ENCODE measurements around the gene KIAA1671.

Gene KIAA1671

DNA sequence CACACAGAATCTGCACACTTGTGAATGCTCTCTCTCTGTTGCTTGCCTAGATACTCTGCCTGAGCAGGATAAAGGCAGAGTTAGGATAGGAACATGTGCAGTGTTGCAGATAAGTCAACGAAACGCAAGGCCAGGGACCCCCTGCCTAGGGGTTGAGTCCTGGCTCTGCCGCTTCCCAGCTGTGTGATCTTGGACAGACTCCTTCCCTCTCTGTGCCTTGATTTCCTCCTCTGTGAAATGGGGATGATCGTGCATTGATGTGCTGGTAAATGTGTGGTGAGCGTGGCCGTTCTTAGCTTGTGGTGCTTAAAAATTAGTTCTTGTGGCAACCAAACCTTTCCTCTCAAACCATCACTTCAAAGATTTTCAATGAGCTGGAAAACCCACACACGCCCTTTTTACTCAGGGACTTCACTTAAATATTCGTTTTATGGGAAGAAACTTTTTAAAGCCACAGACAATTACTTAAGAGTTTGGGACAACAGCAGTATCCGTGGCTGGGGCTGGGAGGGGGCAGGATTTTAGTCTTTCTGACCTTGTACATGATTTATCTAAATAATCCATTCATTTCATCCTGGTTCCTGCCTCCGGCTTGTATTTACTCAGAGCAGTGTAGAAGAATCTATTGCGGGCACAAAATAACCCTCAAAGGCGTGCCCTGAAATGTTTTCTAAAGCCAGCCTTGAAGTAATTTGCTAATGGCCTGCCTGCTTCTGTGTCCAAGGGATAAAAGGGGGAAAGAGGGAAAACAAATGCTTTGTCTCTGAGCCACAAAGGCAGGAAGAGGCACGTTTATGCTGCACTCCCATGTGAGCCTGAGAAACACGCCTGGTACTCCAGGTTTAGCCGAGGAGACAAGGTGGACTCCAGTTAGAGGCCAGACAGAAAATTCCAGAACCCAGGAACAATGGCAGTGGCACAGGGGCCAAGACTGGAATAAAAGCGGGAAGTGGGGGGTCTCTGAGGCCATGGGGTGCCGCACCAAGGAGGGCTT, 162.2 kb downstream of the KIAA1671 start:
- DNase-seq (ENCODE audit: extremely low spot score), result no peak
- CTCF ChIA-PET, result no interaction called here
- TF ChIP-seq, protein P1, sequence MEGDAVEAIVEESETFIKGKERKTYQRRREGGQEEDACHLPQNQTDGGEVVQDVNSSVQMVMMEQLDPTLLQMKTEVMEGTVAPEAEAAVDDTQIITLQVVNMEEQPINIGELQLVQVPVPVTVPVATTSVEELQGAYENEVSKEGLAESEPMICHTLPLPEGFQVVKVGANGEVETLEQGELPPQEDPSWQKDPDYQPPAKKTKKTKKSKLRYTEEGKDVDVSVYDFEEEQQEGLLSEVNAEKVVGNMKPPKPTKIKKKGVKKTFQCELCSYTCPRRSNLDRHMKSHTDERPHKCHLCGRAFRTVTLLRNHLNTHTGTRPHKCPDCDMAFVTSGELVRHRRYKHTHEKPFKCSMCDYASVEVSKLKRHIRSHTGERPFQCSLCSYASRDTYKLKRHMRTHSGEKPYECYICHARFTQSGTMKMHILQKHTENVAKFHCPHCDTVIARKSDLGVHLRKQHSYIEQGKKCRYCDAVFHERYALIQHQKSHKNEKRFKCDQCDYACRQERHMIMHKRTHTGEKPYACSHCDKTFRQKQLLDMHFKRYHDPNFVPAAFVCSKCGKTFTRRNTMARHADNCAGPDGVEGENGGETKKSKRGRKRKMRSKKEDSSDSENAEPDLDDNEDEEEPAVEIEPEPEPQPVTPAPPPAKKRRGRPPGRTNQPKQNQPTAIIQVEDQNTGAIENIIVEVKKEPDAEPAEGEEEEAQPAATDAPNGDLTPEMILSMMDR (IDR thresholded peaks at IDR 0.05; ENCODE audit: control extremely low read depth, extremely low read depth, low read depth, missing control alignments), result no peak
- POLR2A ChIA-PET, result no interaction called here

- CTCF ChIA-PET, result no interaction called here
- TF ChIP-seq, protein P1 (IDR thresholded peaks at IDR 0.05; ENCODE audit: control extremely low read depth, extremely low read depth, low read depth, missing control alignments), result no peak
- DNase-seq (ENCODE audit: extremely low spot score), result no peak
- POLR2A ChIA-PET, result no interaction called here
Measured at GRCh38 chr22:25119609-25120008, 167.1 kb downstream of the KIAA1671 start.

DNA sequence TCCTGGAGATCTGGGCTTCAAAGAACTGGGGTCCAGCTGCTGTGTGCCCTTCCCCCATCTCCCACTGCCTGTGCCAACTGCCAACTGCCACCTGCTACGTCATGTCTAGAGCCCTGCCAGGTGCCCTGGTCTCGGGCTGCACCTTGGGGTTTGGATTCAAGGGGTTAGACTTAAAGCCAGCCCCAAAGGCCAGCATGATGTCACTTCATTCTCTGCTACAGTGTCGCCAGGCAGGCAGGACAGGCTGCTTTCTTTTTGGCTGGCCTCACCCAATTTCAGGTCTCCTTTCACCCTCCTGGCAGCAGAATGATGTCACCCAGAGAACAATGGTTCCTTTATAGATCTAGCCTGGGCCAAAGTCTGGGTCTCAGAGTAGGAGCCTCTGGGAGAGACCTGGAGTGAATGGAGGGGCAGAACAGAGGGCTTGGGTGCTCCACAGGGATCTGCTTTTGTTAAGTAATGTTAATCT, 167.6 kb downstream of the KIAA1671 start:
- ChIA-PET POLR2A (no interaction called here), CTCF (no interaction called here)
- TF ChIP-seq, protein P1 (IDR thresholded peaks at IDR 0.05; ENCODE audit: control extremely low read depth, extremely low read depth, low read depth, missing control alignments), result no peak
- DNase-seq (ENCODE audit: extremely low spot score), result no peak

DNA sequence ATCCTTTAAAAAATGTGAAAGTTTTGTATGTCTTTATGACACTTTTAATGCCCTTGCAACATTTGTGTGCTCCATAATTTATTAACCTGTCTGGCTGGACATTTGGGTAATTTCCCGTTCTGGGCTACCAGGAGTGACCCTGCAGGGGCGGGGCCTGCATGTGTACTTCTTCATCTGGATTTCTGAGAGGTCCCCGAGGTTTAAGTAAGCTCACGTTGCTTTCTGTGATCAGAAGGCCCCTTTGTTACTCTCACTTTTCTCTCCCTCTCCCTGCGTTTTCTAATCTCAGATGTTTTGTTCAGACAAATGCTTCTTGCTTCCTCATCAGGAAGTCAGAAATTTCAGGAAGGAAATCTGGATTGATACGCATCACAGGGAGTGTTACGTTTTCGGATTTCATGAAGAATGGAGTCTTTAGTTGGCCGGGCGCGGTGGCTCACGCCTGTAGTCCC, 168.3 kb downstream of the KIAA1671 start:
- TF ChIP-seq, protein P1 (IDR thresholded peaks at IDR 0.05; ENCODE audit: control extremely low read depth, extremely low read depth, low read depth, missing control alignments), result no peak
- ChIA-PET CTCF (no interaction called here), POLR2A (no interaction called here)
- DNase-seq (ENCODE audit: extremely low spot score), result no peak

DNA sequence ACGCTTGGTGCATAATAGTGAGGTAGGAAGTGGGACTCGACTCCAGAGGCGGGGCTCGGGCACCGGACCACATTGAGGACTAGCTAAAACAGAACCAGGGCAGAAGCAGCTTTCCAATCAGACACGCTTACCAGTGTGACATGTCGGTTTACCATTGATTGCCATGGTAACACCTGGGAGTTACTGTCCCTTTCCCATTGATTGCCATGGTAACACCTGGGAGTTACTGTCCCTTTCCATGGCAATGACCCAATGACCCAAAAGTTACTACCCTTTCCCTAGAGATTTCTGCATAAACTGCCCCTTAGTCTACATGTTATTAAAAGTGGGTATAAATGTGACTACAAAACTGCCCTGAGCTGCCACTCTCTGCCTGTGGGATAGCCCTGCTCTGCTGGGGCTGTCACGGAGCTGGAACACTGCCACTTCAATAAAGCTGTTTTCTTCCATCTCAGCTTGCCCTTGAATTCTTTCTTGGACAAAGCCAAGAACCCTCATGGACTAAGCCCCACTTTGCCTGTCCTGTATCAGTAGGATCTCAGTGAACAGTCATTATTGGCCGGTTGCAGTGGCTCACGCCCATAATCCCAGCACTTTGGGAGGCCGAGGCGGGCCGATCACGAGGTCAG, 169.7 kb downstream of the KIAA1671 start:
- ChIA-PET POLR2A (no interaction called here), CTCF (interaction anchor here (0.9 kb wide), 1 partner anchor 17 kb away, joined by 3 read pairs; no protein-coding TSS in a partner anchor)
- TF ChIP-seq, protein P1 (IDR thresholded peaks at IDR 0.05; ENCODE audit: control extremely low read depth, extremely low read depth, low read depth, missing control alignments), result no peak
- no peak for DNase-seq (ENCODE audit: extremely low spot score)

- TF ChIP-seq, protein P1 (IDR thresholded peaks at IDR 0.05; ENCODE audit: control extremely low read depth, extremely low read depth, low read depth, missing control alignments), result no peak
- POLR2A ChIA-PET, result no interaction called here
- CTCF ChIA-PET, result no interaction called here
- no peak for DNase-seq (ENCODE audit: extremely low spot score)
Measured at GRCh38 chr22:25123677-25124076, 171.2 kb downstream of the KIAA1671 start.

All from GM10248 (cell line).